Coronary artery (tissue), 2 donors: Measurements from ENCODE around the gene MMP24OS.
A peak's percentile ranks its signal among the peaks of the same experiment; 100 is the strongest.

Source experiments
- DNase-seq: peaks from one replicate; pipeline ENCODE4 v3.0.0-alpha.2; 2017; ENCODE audit warnings: low spot score
- H3K27ac ChIP-seq, 2 donors: fragments of 200-600 bp; sonication (generic); one replicate each; pipeline ENCODE4 v1.5.1; 2016 to 2019
- H3K4me3 ChIP-seq: fragments of 200-600 bp; sonication (generic); 2 replicates; pipeline ENCODE4 v1.5.1; 2016; ENCODE audit warnings: mild to moderate bottlenecking, moderate library complexity
- TF ChIP-seq, protein P1 (sequence below): fragments of 200-600 bp; sonication (generic); IDR thresholded peaks from one replicate; pipeline ENCODE4 v1.5.1; 2019; ENCODE audit warnings: antibody characterized with exemption

Gene MMP24OS

DNA sequence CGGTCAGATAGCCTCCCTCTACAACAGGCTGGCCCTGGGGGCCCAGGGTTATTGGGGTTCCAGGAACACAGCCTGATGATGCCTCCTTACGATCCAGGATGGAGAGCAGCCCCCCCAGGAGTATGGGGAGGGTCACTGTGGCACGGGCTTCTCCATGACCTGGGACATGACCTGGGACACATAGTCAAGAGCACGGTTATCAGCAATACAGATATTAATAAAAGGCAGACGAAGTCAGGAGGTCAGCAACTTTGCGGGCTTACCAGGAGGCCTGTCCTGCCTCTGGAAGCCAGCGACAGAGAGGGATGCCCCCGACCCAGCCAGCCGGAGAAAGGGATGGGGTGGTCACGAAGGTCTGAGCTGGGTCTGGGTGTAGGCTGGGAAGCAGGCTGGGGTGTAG lies 795 bp downstream of the MMP24OS start:
- Histone ChIP-seq H3K4me3 (peak overlapping the region; percentile 99), H3K27ac (peak overlapping the region; percentile 95 to 100)
- TF ChIP-seq, protein P1, sequence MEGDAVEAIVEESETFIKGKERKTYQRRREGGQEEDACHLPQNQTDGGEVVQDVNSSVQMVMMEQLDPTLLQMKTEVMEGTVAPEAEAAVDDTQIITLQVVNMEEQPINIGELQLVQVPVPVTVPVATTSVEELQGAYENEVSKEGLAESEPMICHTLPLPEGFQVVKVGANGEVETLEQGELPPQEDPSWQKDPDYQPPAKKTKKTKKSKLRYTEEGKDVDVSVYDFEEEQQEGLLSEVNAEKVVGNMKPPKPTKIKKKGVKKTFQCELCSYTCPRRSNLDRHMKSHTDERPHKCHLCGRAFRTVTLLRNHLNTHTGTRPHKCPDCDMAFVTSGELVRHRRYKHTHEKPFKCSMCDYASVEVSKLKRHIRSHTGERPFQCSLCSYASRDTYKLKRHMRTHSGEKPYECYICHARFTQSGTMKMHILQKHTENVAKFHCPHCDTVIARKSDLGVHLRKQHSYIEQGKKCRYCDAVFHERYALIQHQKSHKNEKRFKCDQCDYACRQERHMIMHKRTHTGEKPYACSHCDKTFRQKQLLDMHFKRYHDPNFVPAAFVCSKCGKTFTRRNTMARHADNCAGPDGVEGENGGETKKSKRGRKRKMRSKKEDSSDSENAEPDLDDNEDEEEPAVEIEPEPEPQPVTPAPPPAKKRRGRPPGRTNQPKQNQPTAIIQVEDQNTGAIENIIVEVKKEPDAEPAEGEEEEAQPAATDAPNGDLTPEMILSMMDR: no peak
- no peak for DNase-seq

DNA sequence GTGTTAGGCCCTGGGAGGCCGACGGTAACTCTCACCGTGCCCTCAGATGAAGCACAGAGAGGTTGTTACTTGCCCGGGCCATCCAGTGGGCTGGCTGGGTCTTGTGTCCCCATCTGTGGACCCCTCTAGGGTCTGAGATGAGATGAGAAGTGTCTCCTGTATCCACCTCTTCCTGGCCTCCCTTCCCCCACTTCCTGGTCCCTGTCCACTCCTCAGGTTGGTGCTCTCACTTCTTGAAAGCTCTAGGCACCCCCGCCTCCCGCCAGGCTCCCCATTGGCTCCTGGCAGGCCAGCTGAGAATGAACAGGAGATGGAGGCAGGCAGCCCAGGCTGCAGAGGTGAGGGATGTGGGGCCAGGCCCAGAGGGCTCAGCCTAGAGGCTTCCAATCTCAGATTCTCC lies 1.5 kb downstream of the MMP24OS start:
- DNase-seq: no peak
- Histone ChIP-seq H3K4me3 (peak overlapping the region; percentile 99), H3K27ac (peak overlapping the region; percentile 95 to 100)
- TF ChIP-seq, protein P1: no peak

DNA sequence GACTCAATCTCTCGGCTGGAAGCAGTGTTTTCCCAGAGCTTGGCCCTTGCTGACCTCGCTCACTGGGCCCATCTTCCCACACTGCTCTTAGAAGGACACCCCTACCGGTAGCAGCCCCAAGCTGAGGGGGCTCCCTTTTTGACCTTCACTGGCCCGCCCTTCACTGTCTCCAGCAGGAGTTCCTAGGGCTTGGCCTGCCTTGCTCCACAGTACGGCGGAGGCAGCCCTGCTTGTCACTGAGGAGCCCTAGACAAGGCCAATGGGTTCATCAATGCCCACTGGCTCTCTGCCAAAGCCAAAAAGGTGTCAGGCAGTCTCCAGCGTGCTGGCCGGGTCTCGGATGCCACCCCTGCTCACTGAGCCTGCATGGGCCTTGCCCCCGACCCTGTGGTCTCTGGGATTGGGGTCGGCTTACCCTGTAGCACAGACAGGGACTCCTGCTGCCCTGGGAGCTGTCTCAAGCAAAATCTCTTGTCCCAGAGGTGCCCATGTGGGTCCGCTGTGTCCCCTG lies 2.1 kb downstream of the MMP24OS start:
- TF ChIP-seq, protein P1: no peak
- Histone ChIP-seq H3K4me3 (no peak overlapping the region), H3K27ac (peak overlapping the region in 1 of 2 donors; percentile 95)
- DNase-seq: no peak

GRCh38 chr20:35274172-35275092 lies 3.5 kb downstream of the MMP24OS start:
- TF ChIP-seq, protein P1: no peak
- no peak overlapping the region for H3K27ac ChIP-seq
- DNase-seq: no peak
- no peak overlapping the region for H3K4me3 ChIP-seq

DNA sequence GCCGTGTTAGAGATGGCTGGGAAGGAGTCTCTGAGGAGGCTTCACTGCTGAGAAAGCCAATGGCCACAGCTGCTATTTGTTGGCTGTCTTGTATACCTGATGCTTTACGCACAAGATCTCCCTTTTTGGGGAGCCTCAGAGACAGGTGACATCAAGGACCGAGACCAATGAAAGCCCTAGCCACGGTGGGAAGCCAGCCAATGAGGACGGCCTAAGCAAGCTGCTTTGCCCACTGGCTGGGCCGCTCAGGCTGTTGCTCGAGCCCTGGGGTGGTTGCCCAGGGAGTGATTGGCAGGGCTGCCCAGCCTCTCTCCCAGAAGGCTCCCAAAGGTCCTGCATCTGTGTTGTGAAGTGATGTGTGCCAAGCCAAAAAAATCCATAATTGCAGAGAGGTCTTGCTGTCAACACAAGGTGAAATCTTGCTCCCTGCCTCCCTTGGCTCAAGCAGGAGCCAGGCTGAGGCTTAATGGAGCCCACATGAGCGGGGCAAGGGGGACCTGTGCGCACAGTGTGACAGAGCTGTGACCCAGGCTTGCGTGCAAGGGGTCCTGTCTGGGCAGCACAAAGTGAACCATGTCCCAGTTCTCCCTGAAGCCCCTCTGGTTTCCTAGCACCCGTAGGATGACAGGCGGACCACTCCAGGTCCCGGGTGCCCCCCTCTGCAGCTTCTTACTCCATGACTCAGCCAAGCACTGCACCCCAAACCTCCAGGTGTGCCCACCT lies 4.3 kb downstream of the MMP24OS start:
- no peak overlapping the region for H3K27ac ChIP-seq
- DNase-seq: no peak
- TF ChIP-seq, protein P1: no peak
- no peak overlapping the region for H3K4me3 ChIP-seq

GRCh38 chr20:35271904-35272303 lies 6.0 kb downstream of the MMP24OS start:
- H3K4me3 ChIP-seq: no peak overlapping the region
- no peak overlapping the region for H3K27ac ChIP-seq
- DNase-seq: no peak
- TF ChIP-seq, protein P1: no peak
